PC-9 (cell line): ENCODE data around the gene CLDND2.

Source experiments
- EZH2 ChIP-seq: fragments of 200-600 bp; sonication (generic); IDR thresholded peaks from 2 replicates; pipeline ENCODE4 v1.8.0; 2017; ENCODE audit warnings: antibody characterized with exemption, low read depth
- TF ChIP-seq, protein P1 (sequence below): fragments of 200-600 bp; sonication (generic); conservative IDR thresholded peaks from 2 replicates; pipeline ENCODE4 v1.6.1; 2017; ENCODE audit warnings: mixed run types, antibody characterized with exemption, mild to moderate bottlenecking, moderate library complexity

DNA sequence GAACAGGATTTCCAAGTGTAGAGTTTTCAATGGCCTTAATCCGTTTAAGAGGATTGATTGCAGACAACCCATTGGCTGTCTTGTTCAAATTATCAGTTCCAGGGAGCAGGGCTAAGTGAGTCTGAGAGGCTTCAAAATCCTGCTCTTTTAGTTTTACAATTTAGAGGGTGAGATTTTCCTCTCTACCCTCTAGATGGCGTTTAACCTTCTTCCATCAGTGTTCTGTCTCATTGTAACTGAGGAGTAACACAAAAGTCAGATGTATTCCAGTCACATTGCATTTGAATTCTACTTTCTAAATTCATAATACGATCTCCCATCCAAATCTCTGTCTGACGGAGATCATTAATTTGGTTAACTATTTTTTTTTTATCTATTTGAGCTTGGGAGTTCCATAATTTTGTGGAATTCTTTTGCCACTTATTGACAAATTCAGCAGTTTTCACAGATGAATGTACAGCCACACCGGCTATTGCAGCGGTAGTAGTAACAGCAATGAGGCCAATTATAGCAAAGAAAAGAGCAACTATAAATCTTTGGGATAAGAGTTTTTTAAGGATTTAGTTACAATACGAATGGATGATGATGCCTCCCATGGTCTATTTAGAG lies 29.4 kb upstream of the CLDND2 start:
- TF ChIP-seq, protein P1, sequence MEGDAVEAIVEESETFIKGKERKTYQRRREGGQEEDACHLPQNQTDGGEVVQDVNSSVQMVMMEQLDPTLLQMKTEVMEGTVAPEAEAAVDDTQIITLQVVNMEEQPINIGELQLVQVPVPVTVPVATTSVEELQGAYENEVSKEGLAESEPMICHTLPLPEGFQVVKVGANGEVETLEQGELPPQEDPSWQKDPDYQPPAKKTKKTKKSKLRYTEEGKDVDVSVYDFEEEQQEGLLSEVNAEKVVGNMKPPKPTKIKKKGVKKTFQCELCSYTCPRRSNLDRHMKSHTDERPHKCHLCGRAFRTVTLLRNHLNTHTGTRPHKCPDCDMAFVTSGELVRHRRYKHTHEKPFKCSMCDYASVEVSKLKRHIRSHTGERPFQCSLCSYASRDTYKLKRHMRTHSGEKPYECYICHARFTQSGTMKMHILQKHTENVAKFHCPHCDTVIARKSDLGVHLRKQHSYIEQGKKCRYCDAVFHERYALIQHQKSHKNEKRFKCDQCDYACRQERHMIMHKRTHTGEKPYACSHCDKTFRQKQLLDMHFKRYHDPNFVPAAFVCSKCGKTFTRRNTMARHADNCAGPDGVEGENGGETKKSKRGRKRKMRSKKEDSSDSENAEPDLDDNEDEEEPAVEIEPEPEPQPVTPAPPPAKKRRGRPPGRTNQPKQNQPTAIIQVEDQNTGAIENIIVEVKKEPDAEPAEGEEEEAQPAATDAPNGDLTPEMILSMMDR = peak; percentile 67
- TF ChIP-seq EZH2 = no peak
